ENCODE measurements around the gene RUNX3. TPM values are rescaled to one million over a fixed set of nuclear protein-coding genes. Genes with fewer than 3 reads are reported as not detected.

The RUNX3 gene
- total RNA-seq, 2 experiments from 2014 or later = 12.2 to 39.5 TPM

DNA sequence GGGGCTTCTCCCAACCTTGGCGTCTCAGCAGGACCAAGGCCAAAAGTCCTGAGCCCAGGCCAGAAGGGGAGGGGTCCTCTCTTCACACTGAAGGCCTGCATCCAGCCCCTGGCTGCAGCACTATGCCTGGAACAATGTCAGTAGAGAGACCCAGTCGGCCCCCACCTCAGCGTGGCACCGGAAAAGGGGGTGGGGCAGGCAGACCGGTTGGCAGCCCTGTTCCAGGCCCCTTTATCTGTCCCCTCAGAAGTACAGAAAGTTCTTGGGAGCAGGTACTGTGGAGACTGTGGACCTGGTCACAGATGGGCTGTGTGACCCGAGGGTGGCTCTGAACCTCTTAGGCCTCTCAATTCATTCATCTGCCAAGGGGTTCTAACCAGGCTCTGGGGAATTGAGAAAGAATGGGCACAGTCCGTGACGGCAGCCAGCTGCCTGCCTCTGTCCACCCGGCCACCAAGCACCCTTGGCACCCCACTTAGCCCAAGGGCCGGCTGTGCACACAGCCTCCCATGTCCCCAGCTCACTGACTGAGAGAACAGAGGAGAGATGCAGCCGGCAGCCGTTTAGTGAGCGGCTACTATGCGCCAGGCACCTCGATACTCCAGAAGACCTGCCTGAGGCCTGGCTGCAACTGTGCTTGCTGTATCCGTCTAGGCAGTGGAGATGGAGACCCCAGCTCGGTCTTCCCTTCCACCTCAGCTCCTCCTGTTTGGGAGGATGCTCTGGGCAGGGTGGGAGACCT is 23.9 kb downstream of the RUNX3 start:
- H4K20me1 ChIP-seq (ENCODE audit: insufficient read depth, low read length) = no peaks in the 10 kb centered on the region
- H3K9me3 ChIP-seq (ENCODE audit: low read length) = no peaks in the 10 kb centered on the region
- no peak overlapping the region for H3K27ac ChIP-seq (ENCODE audit: low read depth, low read length, poor library complexity, severe bottlenecking)

DNA sequence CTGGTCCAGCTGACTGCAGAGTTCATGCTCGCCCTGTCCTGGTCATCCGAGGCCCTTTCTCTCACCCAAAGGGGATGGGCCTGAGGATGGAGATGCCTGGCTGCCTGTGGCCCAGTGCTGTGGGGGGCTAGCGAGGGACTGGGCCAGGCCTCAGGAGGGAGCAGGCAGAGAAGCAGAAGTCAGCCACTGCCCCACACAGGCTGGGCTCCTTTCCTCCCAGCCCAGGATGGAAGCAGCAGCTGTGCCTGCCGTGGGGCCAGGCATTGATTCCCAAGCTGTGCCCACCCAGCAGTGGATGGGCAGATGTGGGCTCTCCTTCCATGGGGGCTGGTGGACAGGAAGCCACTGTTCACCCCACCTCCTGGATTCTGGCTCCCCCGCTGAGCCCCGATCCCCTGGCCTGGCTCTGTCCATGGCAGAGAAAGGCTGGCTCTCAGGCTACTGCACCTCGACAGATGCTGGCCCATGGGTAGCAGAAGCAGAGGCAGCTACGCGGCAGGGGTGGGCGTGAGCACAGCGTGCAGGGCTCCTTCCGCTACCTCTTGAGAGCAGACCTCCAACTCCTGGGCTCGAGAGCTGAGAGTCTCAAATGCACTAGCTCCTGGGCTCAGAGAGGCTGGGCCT is 24.6 kb downstream of the RUNX3 start:
- no TSS peak for BruUV-seq (replicated peaks)
- H3K79me2 ChIP-seq (ENCODE audit: insufficient read depth, low read depth, low read length) = no peaks in the 10 kb centered on the region
- no peaks in the 10 kb centered on the region for H4K20me1 ChIP-seq (ENCODE audit: insufficient read depth, low read length)
- intact Hi-C loops (cut with micrococcal nuclease; ENCODE audit: unreplicated experiment) = no loop called here
- H2AFZ ChIP-seq (ENCODE audit: low read length) = no peak overlapping the region
- TF ChIP-seq EZH2phosphoT487 (IDR thresholded peaks at IDR 0.05; ENCODE audit: borderline replicate concordance, low read depth, low read length) = no peak
- TF ChIP-seq, protein P1, sequence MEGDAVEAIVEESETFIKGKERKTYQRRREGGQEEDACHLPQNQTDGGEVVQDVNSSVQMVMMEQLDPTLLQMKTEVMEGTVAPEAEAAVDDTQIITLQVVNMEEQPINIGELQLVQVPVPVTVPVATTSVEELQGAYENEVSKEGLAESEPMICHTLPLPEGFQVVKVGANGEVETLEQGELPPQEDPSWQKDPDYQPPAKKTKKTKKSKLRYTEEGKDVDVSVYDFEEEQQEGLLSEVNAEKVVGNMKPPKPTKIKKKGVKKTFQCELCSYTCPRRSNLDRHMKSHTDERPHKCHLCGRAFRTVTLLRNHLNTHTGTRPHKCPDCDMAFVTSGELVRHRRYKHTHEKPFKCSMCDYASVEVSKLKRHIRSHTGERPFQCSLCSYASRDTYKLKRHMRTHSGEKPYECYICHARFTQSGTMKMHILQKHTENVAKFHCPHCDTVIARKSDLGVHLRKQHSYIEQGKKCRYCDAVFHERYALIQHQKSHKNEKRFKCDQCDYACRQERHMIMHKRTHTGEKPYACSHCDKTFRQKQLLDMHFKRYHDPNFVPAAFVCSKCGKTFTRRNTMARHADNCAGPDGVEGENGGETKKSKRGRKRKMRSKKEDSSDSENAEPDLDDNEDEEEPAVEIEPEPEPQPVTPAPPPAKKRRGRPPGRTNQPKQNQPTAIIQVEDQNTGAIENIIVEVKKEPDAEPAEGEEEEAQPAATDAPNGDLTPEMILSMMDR (conservative IDR thresholded peaks at IDR 0.05; ENCODE audit: low read length) = no peak
- no peaks in the 10 kb centered on the region for H3K9me3 ChIP-seq (ENCODE audit: low read length)
- no peak for DNase-seq (ENCODE audit: low spot score)
- H3K9me2 ChIP-seq (ENCODE audit: insufficient read depth, low read length) = no peaks in the 10 kb centered on the region
- H3K4me3 ChIP-seq (ENCODE audit: low read depth, low read length, poor library complexity, severe bottlenecking) = no peak overlapping the region
- no peaks in the 10 kb centered on the region for H3K4me1 ChIP-seq (ENCODE audit: insufficient read depth, low read length, poor library complexity, severe bottlenecking)
- no peak overlapping the region for H3K27ac ChIP-seq (ENCODE audit: low read depth, low read length, poor library complexity, severe bottlenecking)
- no peak overlapping the region for H3K4me2 ChIP-seq (ENCODE audit: low read length)
- H3K36me3 ChIP-seq (ENCODE audit: insufficient read depth, low read length) = peaks cover 67% of the 10 kb centered on the region
- POLR2A ChIA-PET = no interaction called here
- CTCF ChIA-PET (ENCODE audit: unreplicated experiment) = no interaction called here

More for the DNA sequence above, 23.9 kb downstream of the RUNX3 start:
- Histone ChIP-seq H3K9me2 (ENCODE audit: insufficient read depth, low read length) (no peaks in the 10 kb centered on the region), H3K4me1 (ENCODE audit: insufficient read depth, low read length, poor library complexity, severe bottlenecking) (no peaks in the 10 kb centered on the region), H3K4me2 (ENCODE audit: low read length) (no peak overlapping the region), H3K4me3 (ENCODE audit: low read depth, low read length, poor library complexity, severe bottlenecking) (no peak overlapping the region), H3K36me3 (ENCODE audit: insufficient read depth, low read length) (peaks cover 67% of the 10 kb centered on the region), H2AFZ (ENCODE audit: low read length) (no peak overlapping the region), H3K79me2 (ENCODE audit: insufficient read depth, low read depth, low read length) (no peaks in the 10 kb centered on the region)
- BruUV-seq (replicated peaks) = no TSS peak
- intact Hi-C loops (cut with micrococcal nuclease; ENCODE audit: unreplicated experiment) = no loop called here
- ChIA-PET CTCF (ENCODE audit: unreplicated experiment) (no interaction called here), POLR2A (no interaction called here)
- DNase-seq (ENCODE audit: low spot score) = no peak
- TF ChIP-seq, protein P1 (conservative IDR thresholded peaks at IDR 0.05; ENCODE audit: low read length) = no peak
- TF ChIP-seq EZH2phosphoT487 (IDR thresholded peaks at IDR 0.05; ENCODE audit: borderline replicate concordance, low read depth, low read length) = no peak

DNA sequence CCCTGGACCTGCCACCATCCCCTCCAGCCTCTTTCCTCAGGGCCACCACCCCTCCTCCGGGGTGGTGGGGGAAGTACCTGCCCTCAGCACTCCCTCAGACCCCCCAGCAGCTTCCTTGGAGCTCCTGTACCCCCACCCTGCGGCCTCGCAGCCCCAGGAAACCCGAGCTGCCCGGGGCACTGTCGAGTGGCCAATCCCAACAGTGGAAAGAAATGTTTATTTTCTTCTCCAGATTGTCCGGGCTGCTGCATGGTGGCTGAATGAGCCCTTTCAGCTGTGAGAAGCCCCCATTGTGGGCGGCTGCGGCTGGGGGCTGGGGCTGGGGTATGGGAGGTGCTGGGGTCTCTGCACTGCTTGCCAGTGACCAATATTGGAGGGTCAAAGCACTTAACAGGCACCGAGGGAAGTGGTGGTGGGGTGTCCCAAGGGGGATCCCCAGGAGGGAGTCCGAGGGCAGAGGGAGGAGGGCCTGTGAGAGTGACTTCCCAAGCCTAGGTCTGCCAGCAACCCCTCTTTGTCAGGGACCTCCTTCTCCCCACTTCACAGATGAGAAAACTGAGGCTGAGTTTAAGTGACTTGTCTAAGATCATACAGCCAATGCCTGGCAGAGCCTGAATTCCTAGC is 25.2 kb downstream of the RUNX3 start:
- ChIA-PET CTCF (ENCODE audit: unreplicated experiment) (no interaction called here), POLR2A (no interaction called here)
- Histone ChIP-seq H4K20me1 (ENCODE audit: insufficient read depth, low read length) (no peaks in the 10 kb centered on the region), H3K9me2 (ENCODE audit: insufficient read depth, low read length) (no peaks in the 10 kb centered on the region), H3K4me2 (ENCODE audit: low read length) (no peak overlapping the region), H3K9me3 (ENCODE audit: low read length) (no peaks in the 10 kb centered on the region), H3K36me3 (ENCODE audit: insufficient read depth, low read length) (peaks cover 67% of the 10 kb centered on the region), H3K27ac (ENCODE audit: low read depth, low read length, poor library complexity, severe bottlenecking) (no peak overlapping the region), H3K79me2 (ENCODE audit: insufficient read depth, low read depth, low read length) (no peaks in the 10 kb centered on the region), H3K4me3 (ENCODE audit: low read depth, low read length, poor library complexity, severe bottlenecking) (no peak overlapping the region), H2AFZ (ENCODE audit: low read length) (no peak overlapping the region), H3K4me1 (ENCODE audit: insufficient read depth, low read length, poor library complexity, severe bottlenecking) (no peaks in the 10 kb centered on the region)
- intact Hi-C loops (cut with micrococcal nuclease; ENCODE audit: unreplicated experiment) = no loop called here
- no peak for TF ChIP-seq EZH2phosphoT487 (IDR thresholded peaks at IDR 0.05; ENCODE audit: borderline replicate concordance, low read depth, low read length)
- TF ChIP-seq, protein P1 (conservative IDR thresholded peaks at IDR 0.05; ENCODE audit: low read length) = no peak
- BruUV-seq (replicated peaks) = no TSS peak
- DNase-seq (ENCODE audit: low spot score) = no peak
